Erythroblast (primary cell): ENCODE results near the gene PPP1R13B.

Source experiments
- GATA1 ChIP-seq: IDR thresholded peaks from 2 replicates; pipeline ENCODE4 v1.6.1; 2011; ENCODE audit warnings: low read depth, mild to moderate bottlenecking, control low read depth, low read length, moderate library complexity
- POLR2A ChIP-seq: IDR thresholded peaks from 2 replicates; pipeline ENCODE4 v1.6.1; 2011; ENCODE audit warnings: mild to moderate bottlenecking, low read length

DNA sequence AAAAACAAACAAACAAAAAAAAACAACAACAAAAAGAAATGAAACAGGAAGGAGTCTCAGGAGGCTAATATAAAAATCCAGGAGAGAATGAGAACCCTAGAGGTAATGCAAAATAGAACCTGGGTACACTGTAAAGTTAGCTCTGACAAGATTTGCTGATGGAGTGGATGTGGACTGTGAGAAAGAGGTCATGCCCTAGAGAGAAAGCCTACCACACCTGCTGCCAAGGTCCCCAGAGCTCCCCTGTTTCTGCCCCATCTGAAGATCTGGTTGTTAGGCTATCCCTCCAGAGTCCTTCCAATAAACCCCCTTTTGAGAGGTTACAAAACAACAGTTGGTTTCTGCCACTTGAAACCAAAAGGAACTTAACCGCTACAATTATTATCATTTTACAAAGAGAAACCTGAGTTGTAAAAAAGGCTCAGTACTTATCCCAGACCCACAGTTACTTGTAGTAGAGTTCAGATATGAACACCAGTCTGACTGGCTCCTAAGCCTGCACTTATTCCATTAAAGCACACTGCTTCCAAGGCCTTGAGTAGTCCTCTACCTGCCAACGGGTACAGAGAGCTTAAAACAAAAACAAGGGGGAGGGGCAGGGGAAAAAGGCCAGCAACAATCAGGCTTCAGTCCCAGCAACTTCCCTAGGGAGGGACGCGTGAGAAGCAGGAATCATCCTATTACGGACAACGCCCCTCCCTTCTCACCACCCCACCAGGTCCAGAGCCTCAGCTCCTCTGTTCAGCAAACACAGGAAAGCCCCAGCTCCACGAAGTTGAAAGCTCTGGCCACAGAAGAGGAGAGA is 27.7 kb downstream of the PPP1R13B start:
- TF ChIP-seq POLR2A (no peak), GATA1 (no peak)
